HG03565 (cell line): ENCODE data around the gene RMND1.

Experiments used
- ATAC-seq: cut with Tn5 transposase; IDR thresholded peaks from one replicate; pipeline ENCODE4 v1.9.1; 2021; ENCODE audit warnings: mild to moderate bottlenecking, moderate library complexity; ENCODE audit not compliant: unreplicated experiment

RMND1 gene

GRCh38 chr6:151425561-151425960, 26.4 kb downstream of the RMND1 start:
- no peak for ATAC-seq

- no peak for ATAC-seq
Observed at GRCh38 chr6:151422981-151423380, 28.9 kb downstream of the RMND1 start.

- ATAC-seq: no peak
Observed at GRCh38 chr6:151417477-151417876, 34.4 kb downstream of the RMND1 start.

GRCh38 chr6:151414641-151415260, 37.2 kb downstream of the RMND1 start:
- ATAC-seq: no peak

- ATAC-seq: no peak
Observed at GRCh38 chr6:151413372-151414145, 38.4 kb downstream of the RMND1 start.

GRCh38 chr6:151412909-151413308, 39.0 kb downstream of the RMND1 start:
- no peak for ATAC-seq

GRCh38 chr6:151409679-151410078, 42.2 kb downstream of the RMND1 start:
- no peak for ATAC-seq

- peak; percentile 64 for ATAC-seq
Observed at GRCh38 chr6:151409260-151409659, 42.7 kb downstream of the RMND1 start.

- ATAC-seq: no peak
Observed at GRCh38 chr6:151408858-151409257, 43.1 kb downstream of the RMND1 start.

- ATAC-seq: no peak
Observed at GRCh38 chr6:151403919-151404308, 48.0 kb downstream of the RMND1 start.

- no peak for ATAC-seq
Observed at GRCh38 chr6:151402228-151402627, 49.7 kb downstream of the RMND1 start.

GRCh38 chr6:151400473-151400872, 51.5 kb downstream of the RMND1 start:
- no peak for ATAC-seq

GRCh38 chr6:151399679-151400078, 52.2 kb downstream of the RMND1 start:
- no peak for ATAC-seq

GRCh38 chr6:151393410-151393809, 58.5 kb downstream of the RMND1 start:
- ATAC-seq: no peak

- ATAC-seq: no peak
Observed at GRCh38 chr6:151392427-151392826, 59.5 kb downstream of the RMND1 start.

GRCh38 chr6:151391471-151392413, 60.2 kb downstream of the RMND1 start, which contains the start of gene ZBTB2:
ZBTB2 (minus strand) TSS chr6:151391559; CDS start chr6:151373637, 17,922 bp downstream.
- ATAC-seq: no peak

- no peak for ATAC-seq
Observed at GRCh38 chr6:151390851-151391470, 61.0 kb downstream of the RMND1 start.

GRCh38 chr6:151390276-151390850, 61.6 kb downstream of the RMND1 start:
- peak; percentile 75 for ATAC-seq

GRCh38 chr6:151389618-151390275, 62.2 kb downstream of the RMND1 start:
- peak; percentile 52 for ATAC-seq
